Activated CD4-positive, alpha-beta memory T cell treated with anti-CD3 and anti-CD28 coated beads for 36 hours (primary cell): Measurements from ENCODE around the gene ARPC3. TPM values are rescaled to one million over a fixed set of nuclear protein-coding genes. Genes with fewer than 3 reads are reported as not detected.
"Not testable (repeated sequence)": the region's sequence is repeated elsewhere in the genome, so short reads cannot be mapped to it uniquely, and the experiment has no call there.

Experiments
- CTCF ChIA-PET: fragments of 350-600 bp; sonication (Branson Sonifier 250); formaldehyde crosslinking; loops from one replicate; lab custom pipeline; 2021; ENCODE audit warnings: antibody characterized with exemption, inconsistent platforms; lab: Charles Lee
- POLR2A ChIA-PET: fragments of 350-600 bp; sonication (Branson Sonifier 250); formaldehyde crosslinking; loops from one replicate; lab custom pipeline; 2021; ENCODE audit warnings: antibody characterized with exemption; lab: Charles Lee
- DNase-seq: peaks from one replicate; pipeline ENCODE4 v3.0.0-alpha.2; 2020
- H3K27ac Mint-ChIP-seq: one replicate; pipeline ENCODE4 v1.8.0; 2021; ENCODE audit warnings: mixed read lengths
- H3K27me3 Mint-ChIP-seq: one replicate; pipeline ENCODE4 v1.8.0; 2021; ENCODE audit warnings: mixed read lengths
- H3K36me3 Mint-ChIP-seq: one replicate; pipeline ENCODE4 v1.8.0; 2021; ENCODE audit warnings: mixed read lengths
- H3K4me1 Mint-ChIP-seq: one replicate; pipeline ENCODE4 v1.8.0; 2021; ENCODE audit warnings: low read depth, mixed read lengths
- H3K4me3 Mint-ChIP-seq: one replicate; pipeline ENCODE4 v1.8.0; 2021; ENCODE audit warnings: mild to moderate bottlenecking, mixed read lengths
- H3K9me3 Mint-ChIP-seq: one replicate; pipeline ENCODE4 v1.8.0; 2021; ENCODE audit warnings: mixed read lengths
- intact Hi-C: fragments of 100-400 bp; cut with micrococcal nuclease; formaldehyde crosslinking; loops from one replicate; pipeline ENCODE4 v1.15.1; 2023
- total RNA-seq, 2 experiments: library from RNA; stranded (reverse); gene quantifications; one replicate each; pipeline ENCODE4 v1.2.3, GENCODE V29; 2021

Gene ARPC3
- 100 to 1,000 TPM; 340 to 352 TPM for total RNA-seq

- Mint-ChIP-seq H3K27me3 (no peaks in the 10 kb centered on the region), H3K4me1 (peaks cover 35% of the 10 kb centered on the region), H3K9me3 (no peaks in the 10 kb centered on the region), H3K27ac (peak within 1 kb of the TSS; percentile 99), H3K36me3 (peaks cover 41% of the 10 kb centered on the region), H3K4me3 (peak within 1 kb of the TSS; percentile 100)
- DNase-seq = peak; percentile 97
- intact Hi-C loops = loop anchor here (1.0 to 5.0 kb wide), 5 partner anchors 18 to 376 kb away; partner anchors contain the start of genes FAM216A, GPN3, RAD9B and VPS29
- ChIA-PET CTCF (interaction anchor here (0.5 to 8.2 kb wide), 34 partner anchors 8 to 438 kb away, joined by 3 to 85 read pairs (median 4); partner anchors contain the start of genes FAM216A, GPN3, RAD9B and TCTN1), POLR2A (interaction anchor here (0.6 to 2.1 kb wide), 10 partner anchors 18 to 291 kb away, joined by 3 to 28 read pairs (median 3); partner anchors contain the start of genes FAM216A, GPN3, RAD9B and TCTN1)
These were observed at the start of gene ARPC3 for GRCh38 chr12:110449799-110450497. Gene ARPC3 (minus strand): TSS chr12:110450337. CDS start chr12:110450260, 77 bp downstream.

- Mint-ChIP-seq H3K4me1 (peaks cover 30% of the 10 kb centered on the region), H3K27ac (peak overlapping the region; percentile 58), H3K4me3 (peak overlapping the region; percentile 17), H3K27me3 (no peaks in the 10 kb centered on the region), H3K36me3 (peaks cover 29% of the 10 kb centered on the region), H3K9me3 (no peaks in the 10 kb centered on the region)
- no peak for DNase-seq
- intact Hi-C loops = no loop called here
- CTCF ChIA-PET = interaction anchor here (0.6 to 5.3 kb wide), 5 partner anchors 30 to 152 kb away, joined by 3 to 40 read pairs (median 6); partner anchors contain the start of genes FAM216A and GPN3
- POLR2A ChIA-PET = no interaction called here
These were observed 49.0 kb upstream of the ARPC3 start for GRCh38 chr12:110498984-110499706.

GRCh38 chr12:110475426-110475825, 25.3 kb upstream of the ARPC3 start:
- DNase-seq = no peak
- Mint-ChIP-seq H3K9me3 (no peaks in the 10 kb centered on the region), H3K27me3 (no peaks in the 10 kb centered on the region), H3K27ac (no peak overlapping the region), H3K36me3 (peaks cover 3% of the 10 kb centered on the region), H3K4me1 (peaks cover 4% of the 10 kb centered on the region), H3K4me3 (no peak overlapping the region)
- POLR2A ChIA-PET = interaction anchor here (0.6 to 0.7 kb wide), 2 partner anchors 18 to 26 kb away, joined by 4 to 5 read pairs; no protein-coding TSS in a partner anchor
- intact Hi-C loops = no loop called here
- CTCF ChIA-PET = interaction anchor here (0.9 to 1.4 kb wide), 2 partner anchors 9 to 125 kb away, joined by 3 to 4 read pairs; no protein-coding TSS in a partner anchor

- intact Hi-C loops = loop anchor here (1.0 to 2.0 kb wide), 5 partner anchors 18 to 272 kb away; partner anchors contain the start of genes ARPC3, PPTC7, RAD9B and VPS29
- Mint-ChIP-seq H3K27me3 (no peaks in the 10 kb centered on the region), H3K36me3 (peaks cover 13% of the 10 kb centered on the region), H3K9me3 (no peaks in the 10 kb centered on the region), H3K4me3 (peak within 1 kb of the TSS; percentile 98), H3K27ac (peak within 1 kb of the TSS; percentile 97), H3K4me1 (peaks cover 28% of the 10 kb centered on the region)
- POLR2A ChIA-PET = interaction anchor here (0.5 to 2.7 kb wide), 20 partner anchors 12 to 389 kb away, joined by 3 to 33 read pairs (median 4); partner anchors contain the start of genes ARPC3, ATP2A2, IFT81 and PPP1CC
- peak; percentile 98 for DNase-seq
- CTCF ChIA-PET = interaction anchor here (0.6 to 6.7 kb wide), 33 partner anchors 8 to 623 kb away, joined by 3 to 86 read pairs (median 4); partner anchors contain the start of genes ARPC3, RAD9B, TCTN1 and VPS29
These were observed 18.3 kb upstream of the ARPC3 start, which contains the start of the genes FAM216A and GPN3 for GRCh38 chr12:110468214-110469048. Gene FAM216A (plus strand): TSS chr12:110468845. CDS start chr12:110468876, 31 bp downstream. Gene GPN3 (minus strand): TSS chr12:110468257. CDS start chr12:110468203, 54 bp downstream.

- no peaks in the 10 kb centered on the region for H3K9me3 Mint-ChIP-seq
- peak overlapping the region; percentile 98 for H3K4me3 Mint-ChIP-seq
- H3K4me1 Mint-ChIP-seq = peaks cover 31% of the 10 kb centered on the region
- H3K36me3 Mint-ChIP-seq = peaks cover 13% of the 10 kb centered on the region
- no peak for DNase-seq
- intact Hi-C loops = loop anchor here (1.0 to 2.0 kb wide), 5 partner anchors 18 to 273 kb away; partner anchors contain the start of genes ARPC3, PPTC7, RAD9B and VPS29
- H3K27ac Mint-ChIP-seq = peak overlapping the region; percentile 97
- ChIA-PET POLR2A (interaction anchor here (0.7 to 2.7 kb wide), 15 partner anchors 15 to 388 kb away, joined by 3 to 33 read pairs (median 7); partner anchors contain the start of genes ARPC3, ATP2A2, IFT81 and PPP1CC), CTCF (interaction anchor here (0.8 to 6.7 kb wide), 18 partner anchors 9 to 622 kb away, joined by 3 to 86 read pairs (median 4); partner anchors contain the start of genes ARPC3, RAD9B, TCTN1 and VPS29)
- H3K27me3 Mint-ChIP-seq = no peaks in the 10 kb centered on the region
These were observed 17.7 kb upstream of the ARPC3 start for GRCh38 chr12:110467847-110468213.

- no peaks in the 10 kb centered on the region for H3K9me3 Mint-ChIP-seq
- peaks cover 35% of the 10 kb centered on the region for H3K4me1 Mint-ChIP-seq
- no peaks in the 10 kb centered on the region for H3K27me3 Mint-ChIP-seq
- intact Hi-C loops = no loop called here
- H3K4me3 Mint-ChIP-seq = peak overlapping the region; percentile 30
- H3K36me3 Mint-ChIP-seq = peaks cover 16% of the 10 kb centered on the region
- ChIA-PET POLR2A (no interaction called here), CTCF (interaction anchor here (1.1 to 6.7 kb wide), 4 partner anchors 8 to 134 kb away, joined by 3 to 86 read pairs (median 50); partner anchors contain the start of gene ARPC3)
- H3K27ac Mint-ChIP-seq = no peak overlapping the region
- DNase-seq = no peak
These were observed 16.7 kb upstream of the ARPC3 start for GRCh38 chr12:110466791-110467190.

GRCh38 chr12:110465765-110466164, 15.6 kb upstream of the ARPC3 start:
- Mint-ChIP-seq H3K4me1 (peaks cover 35% of the 10 kb centered on the region), H3K36me3 (peaks cover 13% of the 10 kb centered on the region)
- DNase-seq, POLR2A ChIA-PET, H3K27ac Mint-ChIP-seq, H3K4me3 Mint-ChIP-seq, intact Hi-C loops, H3K9me3 Mint-ChIP-seq, H3K27me3 Mint-ChIP-seq: not testable (repeated sequence)
- CTCF ChIA-PET = interaction anchor here (1.1 to 5.7 kb wide), 2 partner anchors 9 to 17 kb away, joined by 3 to 79 read pairs; partner anchors contain the start of gene ARPC3

GRCh38 chr12:110465024-110465423, 14.9 kb upstream of the ARPC3 start:
- H3K4me1 Mint-ChIP-seq = peaks cover 32% of the 10 kb centered on the region
- H3K36me3 Mint-ChIP-seq = peaks cover 13% of the 10 kb centered on the region
- ChIA-PET POLR2A (no interaction called here), CTCF (interaction anchor here (5.7 kb wide), 1 partner anchor 16 kb away, joined by 79 read pairs; the partner anchor contains the start of gene ARPC3)
- intact Hi-C loops = no loop called here
- no peak overlapping the region for H3K4me3 Mint-ChIP-seq
- H3K27me3 Mint-ChIP-seq = no peaks in the 10 kb centered on the region
- H3K27ac Mint-ChIP-seq = no peak overlapping the region
- no peak for DNase-seq
- H3K9me3 Mint-ChIP-seq = no peaks in the 10 kb centered on the region

- H3K4me3 Mint-ChIP-seq, POLR2A ChIA-PET, H3K27me3 Mint-ChIP-seq, DNase-seq, intact Hi-C loops, CTCF ChIA-PET, H3K27ac Mint-ChIP-seq, H3K9me3 Mint-ChIP-seq: not testable (repeated sequence)
- peaks cover 22% of the 10 kb centered on the region for H3K36me3 Mint-ChIP-seq
- peaks cover 11% of the 10 kb centered on the region for H3K4me1 Mint-ChIP-seq
These were observed 11.1 kb upstream of the ARPC3 start for GRCh38 chr12:110461189-110461588.

GRCh38 chr12:110458756-110459155, 8.6 kb upstream of the ARPC3 start:
- peaks cover 23% of the 10 kb centered on the region for H3K36me3 Mint-ChIP-seq
- POLR2A ChIA-PET = interaction anchor here (0.9 kb wide), 1 partner anchor 42 kb away, joined by 3 read pairs; no protein-coding TSS in a partner anchor
- H3K27ac Mint-ChIP-seq = no peak overlapping the region
- no peak for DNase-seq
- CTCF ChIA-PET = interaction anchor here (1.3 to 1.4 kb wide), 3 partner anchors 8 to 28 kb away, joined by 3 to 5 read pairs (median 4); partner anchors contain the start of genes ARPC3 and GPN3
- H3K9me3 Mint-ChIP-seq = no peaks in the 10 kb centered on the region
- no peaks in the 10 kb centered on the region for H3K27me3 Mint-ChIP-seq
- H3K4me1 Mint-ChIP-seq = peaks cover 6% of the 10 kb centered on the region
- intact Hi-C loops = no loop called here
- H3K4me3 Mint-ChIP-seq = no peak overlapping the region
